Esophagus squamous epithelium (tissue), 5 donors: Measurements from ENCODE around the gene ACTR1B. TPM values are rescaled to one million over a fixed set of nuclear protein-coding genes. Genes with fewer than 3 reads are reported as not detected.
"Not testable (repeated sequence)": the region's sequence is repeated elsewhere in the genome, so short reads cannot be mapped to it uniquely, and the experiment has no call there.

ENCODE experiments used
- DNase-seq: peaks from one replicate; lab custom pipeline; 2025; lab: John Stamatoyannopoulos, UW
- H3K27ac ChIP-seq, 4 donors: fragments of 200-600 bp; sonication (generic); one replicate each; pipeline ENCODE4 v1.5.1; 2016 to 2019; ENCODE audit warnings: mild to moderate bottlenecking in 1 of 4
- H3K27me3 ChIP-seq, 4 donors: fragments of 200-600 bp; sonication (generic); 1 replicate in 3 of 4; 2 replicates in 1 of 4; pipeline versions ENCODE4 v1.5.1 to v1.6.0; 2017 to 2021; ENCODE audit warnings: antibody characterized with exemption in 1 of 4
- H3K36me3 ChIP-seq, 3 donors: fragments of 200-600 bp; sonication (generic); one replicate each; pipeline ENCODE4 v1.5.1; 2016 to 2019
- H3K4me1 ChIP-seq, 3 donors: fragments of 200-600 bp; sonication (generic); one replicate each; pipeline ENCODE4 v1.5.1; 2017 to 2019
- H3K4me3 ChIP-seq, 4 donors: fragments of 200-600 bp; sonication (generic); 1 replicate in 3 of 4; 2 replicates in 1 of 4; pipeline ENCODE4 v1.5.1; 2016 to 2019; ENCODE audit warnings: mild to moderate bottlenecking in 2 of 4, moderate library complexity in 1 of 4
- H3K9me3 ChIP-seq, 3 donors: fragments of 200-600 bp; sonication (generic); one replicate each; pipeline ENCODE4 v1.5.1; 2016 to 2019
- CTCF ChIP-seq, 6 experiments: fragments of 450-650 bp in 4 of 6; fragments of 200-600 bp in 2 of 6; sonication (generic) in 2 of 6; IDR thresholded peaks; one replicate each; pipeline ENCODE4 v1.5.1; 2016 to 2019; ENCODE audit warnings: antibody characterized with exemption in 6 of 6, mild to moderate bottlenecking in 4 of 6, moderate library complexity in 4 of 6
- POLR2A ChIP-seq, 4 donors: fragments of 450-650 bp; IDR thresholded peaks; one replicate each; pipeline ENCODE4 v1.6.1; 2017; ENCODE audit warnings: antibody characterized with exemption in 4 of 4, mild to moderate bottlenecking in 4 of 4, moderate library complexity in 3 of 4
- WGBS, 2 donors: methylation state at CpG; one replicate each; pipeline ENCODE4 v1.1.5; 2018; 5-methylcytosine and 5-hydroxymethylcytosine counted together
- intact Hi-C: fragments of 100-400 bp; cut with DNase I; formaldehyde crosslinking; loops from one replicate; pipeline ENCODE4 v1.15.0; 2022
- total RNA-seq, 4 donors: library from RNA; depleted of rRNA; stranded (reverse); fragments of >200 nt; gene quantifications; one replicate each; pipeline ENCODE4 v1.1.0, GENCODE V29; 2016
- donor health status: DM: yes; HTN: yes; CAD: no.

The ACTR1B gene
- total RNA-seq, result 10 to 100 TPM; 29.3 to 57.8 (median 47.5) TPM

GRCh38 chr2:97663962-97664635 is at the start of gene ACTR1B:
ACTR1B (minus strand) TSS chr2:97664044; CDS start chr2:97663890, 154 bp downstream.
- TF ChIP-seq POLR2A (IDR thresholded peaks at IDR 0.05) (peak in 3 of 4 donors; percentile 63 to 87 (median 65)), CTCF (IDR thresholded peaks at IDR 0.05) (peak; percentile 27 to 72 (median 61))
- Histone ChIP-seq H3K9me3 (no peaks in the 10 kb centered on the region), H3K4me3 (peak within 1 kb of the TSS; percentile 56 to 94 (median 84)), H3K27me3 (no peaks in the 10 kb centered on the region), H3K4me1 (peaks cover 19 to 39% (median 27%) of the 10 kb centered on the region in 3 donors), H3K27ac (peak within 1 kb of the TSS; percentile 95 to 100 (median 98)), H3K36me3 (peaks cover 0 to 22% (median 6%) of the 10 kb centered on the region in 3 donors)
- intact Hi-C loops, result no loop called here
- WGBS, 2 donors, result 0 to 1% methylated on average over 22 to 30 of the region's 60 CpGs
- DNase-seq, result peak; percentile 81

- H3K27ac ChIP-seq, result peak overlapping the region in 2 of 4 donors; percentile 21 to 52
Measured at GRCh38 chr2:97712693-97713295, 49.0 kb upstream of the ACTR1B start.

GRCh38 chr2:97712175-97712574 is 48.3 kb upstream of the ACTR1B start:
- H3K4me3 ChIP-seq, H3K9me3 ChIP-seq, intact Hi-C loops, H3K4me1 ChIP-seq, H3K36me3 ChIP-seq, DNase-seq, H3K27ac ChIP-seq: not testable (repeated sequence)
- WGBS, 2 donors, result 75 to 82% methylated on average over 8 to 9 of the region's 9 CpGs
- peaks cover 0 to 11% (median 0%) of the 10 kb centered on the region in 4 donors for H3K27me3 ChIP-seq

More at GRCh38 chr2:97712693-97713295, 49.0 kb upstream of the ACTR1B start:
- Histone ChIP-seq H3K4me3 (peak overlapping the region in 1 of 4 donors; percentile 41), H3K36me3 (no peaks in the 10 kb centered on the region), H3K4me1 (no peaks in the 10 kb centered on the region), H3K9me3 (no peaks in the 10 kb centered on the region), H3K27me3 (peaks cover 0 to 5% (median 0%) of the 10 kb centered on the region in 4 donors)
- TF ChIP-seq CTCF (IDR thresholded peaks at IDR 0.05) (no peak), POLR2A (IDR thresholded peaks at IDR 0.05) (no peak)
- intact Hi-C loops, result no loop called here
- DNase-seq, result no peak
- WGBS, 2 donors, result 44 to 52% methylated on average over 6 to 7 of the region's 11 CpGs

GRCh38 chr2:97711394-97711711 is 47.5 kb upstream of the ACTR1B start:
- H3K4me3 ChIP-seq, result no peak overlapping the region
- peaks cover 0 to 13% (median 0%) of the 10 kb centered on the region in 4 donors for H3K27me3 ChIP-seq
- no peak for TF ChIP-seq POLR2A (IDR thresholded peaks at IDR 0.05)
- no peak for TF ChIP-seq CTCF (IDR thresholded peaks at IDR 0.05)
- no peaks in the 10 kb centered on the region for H3K9me3 ChIP-seq
- 79 to 83% methylated on average over 6 of the region's 6 CpGs for WGBS, 2 donors
- intact Hi-C loops, result no loop called here
- no peak overlapping the region for H3K27ac ChIP-seq
- no peaks in the 10 kb centered on the region for H3K4me1 ChIP-seq
- no peaks in the 10 kb centered on the region for H3K36me3 ChIP-seq
- DNase-seq, result no peak

- no peak for TF ChIP-seq CTCF (IDR thresholded peaks at IDR 0.05)
- no peak for TF ChIP-seq POLR2A (IDR thresholded peaks at IDR 0.05)
- Histone ChIP-seq H3K4me1 (no peaks in the 10 kb centered on the region), H3K9me3 (no peaks in the 10 kb centered on the region), H3K4me3 (no peak overlapping the region), H3K36me3 (no peaks in the 10 kb centered on the region), H3K27me3 (peaks cover 0 to 13% (median 0%) of the 10 kb centered on the region in 4 donors), H3K27ac (no peak overlapping the region)
- WGBS, 2 donors, result 76 to 87% methylated on average over 8 of the region's 8 CpGs
- intact Hi-C loops, result loop anchor here (10.0 kb wide), 1 partner anchor 676 kb away; no protein-coding TSS in a partner anchor
- DNase-seq, result no peak
Measured at GRCh38 chr2:97708608-97709007, 44.8 kb upstream of the ACTR1B start.
